NCI-H2196 (cell line): ENCODE measurements around the gene CLIC5.

Source experiments
- DNase-seq: peaks from one replicate; lab custom pipeline; 2025; ENCODE audit not compliant: unreplicated experiment; lab: John Stamatoyannopoulos, UW

The CLIC5 gene

GRCh38 chr6:46000905-46001304, 14.8 kb downstream of the CLIC5 start:
- DNase-seq = no peak

- DNase-seq = no peak
Measured at GRCh38 chr6:45998524-45998923, 17.1 kb downstream of the CLIC5 start.

- no peak for DNase-seq
Measured at GRCh38 chr6:45997875-45998506, 17.7 kb downstream of the CLIC5 start.

- no peak for DNase-seq
Measured at GRCh38 chr6:45991189-45991588, 24.5 kb downstream of the CLIC5 start.

- no peak for DNase-seq
Measured at GRCh38 chr6:45990162-45990561, 25.5 kb downstream of the CLIC5 start.

- DNase-seq = no peak
Measured at GRCh38 chr6:45988635-45989034, 27.0 kb downstream of the CLIC5 start.

GRCh38 chr6:45987856-45988255, 27.8 kb downstream of the CLIC5 start:
- DNase-seq = no peak

GRCh38 chr6:45986746-45987274, 28.9 kb downstream of the CLIC5 start:
- DNase-seq = no peak

- no peak for DNase-seq
Measured at GRCh38 chr6:45984788-45985425, 30.8 kb downstream of the CLIC5 start.

GRCh38 chr6:45984347-45984746, 31.3 kb downstream of the CLIC5 start:
- DNase-seq = no peak

- DNase-seq = no peak
Measured at GRCh38 chr6:45983062-45983461, 32.6 kb downstream of the CLIC5 start.

- no peak for DNase-seq
Measured at GRCh38 chr6:45982280-45983036, 33.2 kb downstream of the CLIC5 start.

GRCh38 chr6:45981046-45981445, 34.6 kb downstream of the CLIC5 start:
- DNase-seq = no peak

- no peak for DNase-seq
Measured at GRCh38 chr6:45979311-45979710, 36.3 kb downstream of the CLIC5 start.

GRCh38 chr6:45974596-45974995, 41.1 kb downstream of the CLIC5 start:
- no peak for DNase-seq

- no peak for DNase-seq
Measured at GRCh38 chr6:45972795-45973503, 42.7 kb downstream of the CLIC5 start.

GRCh38 chr6:45971287-45971686, 44.4 kb downstream of the CLIC5 start:
- DNase-seq = no peak

- no peak for DNase-seq
Measured at GRCh38 chr6:45970326-45970725, 45.3 kb downstream of the CLIC5 start.

- DNase-seq = no peak
Measured at GRCh38 chr6:45969883-45970282, 45.8 kb downstream of the CLIC5 start.

- no peak for DNase-seq
Measured at GRCh38 chr6:45969026-45969425, 46.6 kb downstream of the CLIC5 start.

- DNase-seq = no peak
Measured at GRCh38 chr6:45967363-45967762, 48.3 kb downstream of the CLIC5 start.
